Thyroid gland (tissue), 4 donors: ENCODE data around the gene PLEKHN1.
"Not testable (repeated sequence)": the region's sequence is repeated elsewhere in the genome, so short reads cannot be mapped to it uniquely, and the experiment has no call there.

Experiments used
- CTCF ChIP-seq, 6 experiments: fragments of 200-600 bp in 3 of 6; fragments of 450-650 bp in 3 of 6; sonication (generic) in 3 of 6; IDR thresholded peaks; one replicate each; pipeline ENCODE4 v1.5.1; 2016 to 2019; ENCODE audit warnings: antibody characterized with exemption in 6 of 6, mild to moderate bottlenecking in 2 of 6, inconsistent platforms in 1 of 6, moderate library complexity in 1 of 6
- POLR2A ChIP-seq, 2 donors: fragments of 450-650 bp; IDR thresholded peaks; one replicate each; pipeline ENCODE4 v1.6.1; 2017; ENCODE audit warnings: antibody characterized with exemption in 2 of 2, mild to moderate bottlenecking in 2 of 2, moderate library complexity in 1 of 2

- not testable (repeated sequence) for TF ChIP-seq CTCF, POLR2A (IDR thresholded peaks at IDR 0.05)
These were observed 52.0 kb downstream of the PLEKHN1 start for GRCh38 chr1:1018321-1018685.
